HG03108 (cell line): ENCODE results near the gene KIF18B.

Source experiments
- ATAC-seq: cut with Tn5 transposase; IDR thresholded peaks from one replicate; pipeline ENCODE4 v1.9.1; 2021; ENCODE audit warnings: moderate library complexity; ENCODE audit not compliant: unreplicated experiment

KIF18B gene

GRCh38 chr17:44919885-44920564 is 27.5 kb downstream of the KIF18B start:
- ATAC-seq: peak; percentile 75

GRCh38 chr17:44919411-44919810 is 28.2 kb downstream of the KIF18B start:
- ATAC-seq: no peak

- no peak for ATAC-seq
Measured at GRCh38 chr17:44918006-44918405, 29.6 kb downstream of the KIF18B start.

GRCh38 chr17:44917456-44917855 is 30.1 kb downstream of the KIF18B start:
- no peak for ATAC-seq

- ATAC-seq: no peak
Measured at GRCh38 chr17:44916781-44917241, 30.8 kb downstream of the KIF18B start.

GRCh38 chr17:44915862-44916780 is 31.5 kb downstream of the KIF18B start:
- ATAC-seq: no peak

- ATAC-seq: no peak
Measured at GRCh38 chr17:44915321-44915726, 32.2 kb downstream of the KIF18B start, which contains the start of gene GFAP. GFAP (minus strand) TSS chr17:44915500; CDS start chr17:44915486, 14 bp downstream.

- no peak for ATAC-seq
Measured at GRCh38 chr17:44914698-44915271, 32.8 kb downstream of the KIF18B start.

- ATAC-seq: no peak
Measured at GRCh38 chr17:44914148-44914547, 33.4 kb downstream of the KIF18B start.

DNA sequence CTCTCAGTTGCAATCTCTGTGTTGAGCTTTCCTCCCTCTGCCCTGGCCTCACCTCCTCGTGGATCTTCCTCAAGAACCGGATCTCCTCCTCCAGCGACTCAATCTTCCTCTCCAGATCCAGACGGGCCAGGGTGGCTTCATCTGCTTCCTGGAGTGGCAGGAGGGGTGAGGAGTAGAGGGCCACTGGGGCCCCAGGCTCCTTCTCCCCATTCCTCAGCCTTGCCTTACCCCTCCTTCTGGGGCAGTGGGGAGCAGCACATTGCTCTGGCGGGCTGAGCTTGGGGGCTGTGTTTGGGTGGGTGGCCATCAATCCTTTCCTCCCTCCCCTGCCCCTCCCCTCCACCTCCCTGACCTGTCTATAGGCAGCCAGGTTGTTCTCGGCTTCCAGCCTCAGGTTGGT is 33.9 kb downstream of the KIF18B start:
- ATAC-seq: no peak

- no peak for ATAC-seq
Measured at GRCh38 chr17:44912763-44913544, 34.6 kb downstream of the KIF18B start.

GRCh38 chr17:44911133-44912001 is 36.2 kb downstream of the KIF18B start:
- ATAC-seq: no peak

DNA sequence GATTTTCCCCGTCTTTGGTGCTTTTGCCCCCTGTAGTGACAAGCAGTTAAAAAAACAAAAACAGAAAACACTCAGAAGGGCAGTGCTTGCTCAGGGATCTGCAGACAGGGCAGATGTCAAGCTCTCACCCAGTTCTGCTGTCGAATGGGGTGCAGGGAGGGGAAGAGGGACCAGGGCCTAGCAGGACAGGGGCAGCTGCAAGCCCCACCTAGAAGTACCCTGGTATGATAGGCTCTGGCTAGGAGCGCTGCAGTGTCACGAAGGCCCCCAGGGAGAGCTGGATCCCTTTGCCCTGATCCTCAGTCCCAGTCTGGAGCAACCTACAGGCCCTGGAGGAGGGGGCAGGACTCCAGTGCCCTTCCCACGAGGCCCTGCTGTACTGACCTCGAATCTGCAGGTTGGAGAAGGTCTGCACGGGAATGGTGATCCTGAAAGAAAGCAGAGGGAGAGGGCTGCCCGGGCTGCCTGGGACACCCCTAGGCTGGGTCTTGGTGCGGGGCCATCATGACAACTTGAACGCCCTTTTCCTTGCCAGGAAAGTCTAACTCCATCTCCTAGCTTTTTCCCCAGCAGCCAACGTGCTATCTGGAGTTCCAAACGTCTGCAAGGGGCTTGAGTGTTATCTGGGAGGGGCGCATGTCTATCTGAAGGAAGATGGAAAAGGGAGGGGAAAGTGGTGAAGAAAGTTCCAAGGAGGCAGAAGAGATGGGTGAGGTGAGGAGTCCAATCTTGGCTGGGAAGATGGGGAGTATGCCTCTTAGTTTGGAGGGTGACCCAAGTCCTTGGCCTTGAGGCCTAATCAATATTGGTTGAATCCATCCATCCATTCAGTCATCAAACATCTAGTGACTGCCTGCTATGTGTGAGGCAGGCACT is 37.1 kb downstream of the KIF18B start:
- no peak for ATAC-seq

DNA sequence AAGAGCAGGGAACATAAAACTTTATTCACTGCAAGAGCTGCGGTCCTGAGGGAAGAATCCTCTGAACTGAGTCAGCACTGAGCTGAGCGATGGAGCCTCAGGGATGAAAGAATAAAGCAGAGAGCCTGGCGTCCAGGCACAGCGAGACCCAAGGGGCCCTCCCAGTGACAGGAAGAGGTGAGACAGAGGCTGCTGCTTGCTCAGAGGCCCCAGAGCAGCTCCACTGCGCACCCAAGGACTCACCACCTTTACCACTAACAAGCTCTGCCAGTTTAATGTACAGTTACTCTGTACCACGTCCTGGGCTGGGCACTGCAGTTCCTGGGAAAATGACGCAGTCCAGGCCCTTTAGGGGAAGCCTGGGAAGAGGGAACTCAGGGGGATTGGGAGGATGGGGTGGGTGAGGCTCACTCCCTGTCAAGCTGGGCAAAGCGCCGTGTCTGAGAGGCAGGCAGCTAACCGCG is 37.9 kb downstream of the KIF18B start:
- no peak for ATAC-seq

- no peak for ATAC-seq
Measured at GRCh38 chr17:44908761-44909326, 38.7 kb downstream of the KIF18B start.

- ATAC-seq: no peak
Measured at GRCh38 chr17:44907729-44908470, 39.7 kb downstream of the KIF18B start.
